K562 treated with DMSO at 1 percent for 4 hours (cell line): ENCODE measurements around the gene EDC4. TPM values are rescaled to one million over a fixed set of nuclear protein-coding genes. Genes with fewer than 3 reads are reported as not detected.

Source experiments
- total RNA-seq: library from RNA; unstranded; fragments of 300-600 nt; gene quantifications from 2 replicates; pipeline ENCODE4 v1.2.3, GENCODE V29; 2022; ENCODE audit not compliant: insufficient read depth

EDC4 gene
- 65.6 and 82.6 TPM in 2 replicates for total RNA-seq

GRCh38 chr16:67872631-67873434 is at the start of gene EDC4:
Gene EDC4, plus strand, starts transcription at chr16:67873052. Its CDS starts 210 bp downstream, at chr16:67873262.

GRCh38 chr16:67841816-67842508 is 30.9 kb upstream of the EDC4 start, which contains the start of gene THAP11:
Gene THAP11, plus strand, starts transcription at chr16:67842320. Its CDS starts 235 bp downstream, at chr16:67842555.

GRCh38 chr16:67846320-67847063 is 26.4 kb upstream of the EDC4 start, which contains the start of gene NUTF2:
Gene NUTF2, plus strand, starts transcription at chr16:67846933. Its CDS starts 18,198 bp downstream, at chr16:67865131.

GRCh38 chr16:67847064-67847861 is 25.6 kb upstream of the EDC4 start, which contains the start of gene CENPT:
Gene CENPT, minus strand, starts transcription at chr16:67847693. Its CDS starts 13,834 bp downstream, at chr16:67833859.

GRCh38 chr16:67884684-67885083 is 11.8 kb downstream of the EDC4 start, which contains the start of gene NRN1L:
Gene NRN1L, plus strand, starts transcription at chr16:67884885. Its CDS starts 19 bp downstream, at chr16:67884904.

GRCh38 chr16:67892899-67893742 is 20.3 kb downstream of the EDC4 start, which contains the start of gene PSKH1:
Gene PSKH1, plus strand, starts transcription at chr16:67893254. Its CDS starts 15,496 bp downstream, at chr16:67908750.

Other genes starting within 250 kb of the EDC4 start
- 1.4 and 3.7 TPM in 2 replicates for gene CARMIL2, start 227.9 kb upstream of the EDC4 start, total RNA-seq
- 29.2 and 33.2 TPM in 2 replicates for gene ACD, start 212.8 kb upstream of the EDC4 start, total RNA-seq
- gene PARD6A, start 212.1 kb upstream of the EDC4 start, total RNA-seq: 0.59 and 1.4 TPM in 2 replicates
- gene ENKD1, start 206.3 kb upstream of the EDC4 start, total RNA-seq: 8.6 and 17.8 TPM in 2 replicates
- gene C16orf86, start 206.2 kb upstream of the EDC4 start, total RNA-seq: 1.3 TPM in 1 of 2 replicates, not detected in the other
- gene GFOD2, start 153.7 kb upstream of the EDC4 start, total RNA-seq: 11.6 and 15.4 TPM in 2 replicates
- gene RANBP10, start 66.5 kb upstream of the EDC4 start, total RNA-seq: 16.0 and 17.3 TPM in 2 replicates
- gene TSNAXIP1, start 66.2 kb upstream of the EDC4 start, total RNA-seq: not detected in 2 replicates
- gene THAP11, start 30.7 kb upstream of the EDC4 start, total RNA-seq: 30.6 and 38.0 TPM in 2 replicates
- 55.8 and 76.4 TPM in 2 replicates for gene NUTF2, start 26.1 kb upstream of the EDC4 start, total RNA-seq
- gene CENPT, start 25.4 kb upstream of the EDC4 start, total RNA-seq: 48.7 and 59.8 TPM in 2 replicates
- 2.7 and 3.7 TPM in 2 replicates for gene NRN1L, start 11.8 kb downstream of the EDC4 start, total RNA-seq
- gene PSKH1, start 20.2 kb downstream of the EDC4 start, total RNA-seq: 26.3 and 27.7 TPM in 2 replicates
- 1.2 and 2.2 TPM in 2 replicates for gene CTRL, start 58.8 kb downstream of the EDC4 start, total RNA-seq
- 72.6 and 86.4 TPM in 2 replicates for gene PSMB10, start 63.8 kb downstream of the EDC4 start, total RNA-seq
- gene LCAT, start 71.1 kb downstream of the EDC4 start, total RNA-seq: 4.0 and 9.4 TPM in 2 replicates
- gene SLC12A4, start 95.6 kb downstream of the EDC4 start, total RNA-seq: 12.2 and 12.7 TPM in 2 replicates
- gene DPEP3, start 107.4 kb downstream of the EDC4 start, total RNA-seq: not detected in 2 replicates
- gene DPEP2, start 126.4 kb downstream of the EDC4 start, total RNA-seq: 1.9 and 3.3 TPM in 2 replicates
- gene DPEP2NB, start 142.9 kb downstream of the EDC4 start, total RNA-seq: not detected in 2 replicates
- gene DDX28, start 150.2 kb downstream of the EDC4 start, total RNA-seq: 7.1 and 7.7 TPM in 2 replicates
- gene DUS2, start 150.2 kb downstream of the EDC4 start, total RNA-seq: 8.7 and 10.7 TPM in 2 replicates
- gene NFATC3, start 212.3 kb downstream of the EDC4 start, total RNA-seq: 24.7 and 30.6 TPM in 2 replicates